Measurements from ENCODE around the gene ANO9. TPM values are rescaled to one million over a fixed set of nuclear protein-coding genes. Genes with fewer than 3 reads are reported as not detected.

Gene ANO9
- total and polyA plus RNA-seq, 12 donors = 0.07 to 2.9 (median 0.97) TPM; not detected in 5

- DNase-seq = peak in 1 of 7 donors; percentile 3
- no peak overlapping the region for H3K4me3 ChIP-seq
- peaks cover 9% of the 10 kb centered on the region for H3K27me3 ChIP-seq
- no peaks in the 10 kb centered on the region for H3K4me1 ChIP-seq (replicated peaks in 1 of 2)
- intact Hi-C loops (cut with DNase I) = loop anchor here in 1 of 2 donors (10.0 kb wide), 1 partner anchor 146 kb away; the partner anchor contains the start of gene IFITM5
- H3K9me3 ChIP-seq (replicated peaks in 1 of 3) = no peaks in the 10 kb centered on the region
- H3K36me3 ChIP-seq (replicated peaks in 1 of 2) = no peaks in the 10 kb centered on the region
- no peak overlapping the region for H3K27ac ChIP-seq
- no peak for TF ChIP-seq POLR2A (IDR thresholded peaks at IDR 0.05)
- 0 to 61% (median 51%) methylated on average over 1 to 13 of the region's 13 CpGs for WGBS, 4 donors
Measured at GRCh38 chr11:441043-441417, 781 bp downstream of the ANO9 start.

DNA sequence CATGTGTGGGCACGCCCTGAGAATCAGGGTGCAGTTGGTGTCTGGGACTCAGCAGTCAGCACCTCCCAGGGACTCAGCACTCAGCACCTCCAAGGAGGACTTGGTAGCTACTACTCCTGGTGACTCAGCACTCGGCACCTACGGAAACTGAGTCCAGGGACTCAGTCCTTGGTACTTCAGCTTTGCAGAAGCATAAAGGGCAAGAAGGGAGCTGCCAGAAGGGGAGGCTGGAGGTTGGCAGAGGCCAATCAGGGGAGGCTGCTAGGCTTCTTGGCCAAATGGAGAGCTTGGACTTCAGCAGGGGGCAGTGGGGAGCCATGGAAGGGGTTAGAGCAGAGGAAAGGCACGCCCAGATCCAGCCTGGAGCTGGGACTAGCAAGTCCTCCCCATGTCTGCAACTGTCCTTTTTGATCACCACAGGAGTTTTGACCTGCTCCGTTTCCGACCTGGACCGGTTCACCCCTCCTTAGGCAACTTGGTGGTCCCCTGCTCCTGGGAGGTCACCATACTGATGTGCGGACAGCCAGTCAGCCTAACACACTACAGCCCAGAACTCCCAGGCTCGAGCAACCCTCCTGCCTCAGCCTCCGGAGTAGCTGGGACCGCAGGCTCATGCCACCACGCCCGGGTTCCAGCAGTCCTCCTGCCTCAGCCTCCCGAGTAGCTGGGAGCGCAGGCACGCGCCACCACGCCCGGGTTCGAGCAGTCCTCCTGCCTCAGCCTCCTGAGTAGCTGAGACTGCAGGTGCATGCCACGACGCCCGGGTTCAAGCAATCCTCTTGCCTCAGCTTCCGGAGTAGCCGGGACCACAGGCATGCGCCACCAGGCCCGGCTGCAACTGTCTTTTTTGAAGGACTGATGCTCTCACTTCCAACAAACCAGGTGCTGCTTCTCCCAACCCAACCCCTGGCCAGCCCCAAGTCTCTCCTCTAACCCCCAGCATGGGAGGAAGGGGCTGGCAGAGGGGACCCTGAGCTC is 1.5 kb downstream of the ANO9 start:
- TF ChIP-seq CTCF (IDR thresholded peaks at IDR 0.05) = peak in 4 of 6 experiments; percentile 17 to 45 (median 20)
- TF ChIP-seq POLR2A (IDR thresholded peaks at IDR 0.05) = no peak
- peaks cover 9% of the 10 kb centered on the region for H3K27me3 ChIP-seq

GRCh38 chr11:439315-440064 is 2.3 kb downstream of the ANO9 start:
- no peak overlapping the region for H3K27ac ChIP-seq
- no peaks in the 10 kb centered on the region for H3K4me1 ChIP-seq (replicated peaks in 1 of 2)
- intact Hi-C loops (cut with DNase I) = loop anchor here in 1 of 2 donors (10.0 kb wide), 1 partner anchor 145 kb away; the partner anchor contains the start of gene IFITM5
- 77 to 88% (median 80%) methylated on average over 17 to 23 of the region's 23 CpGs for whole genome bisulfite sequencing, 4 donors
- no peaks in the 10 kb centered on the region for H3K9me3 ChIP-seq (replicated peaks in 1 of 3)
- DNase-seq = peak in 1 of 7 donors; percentile 6
- no peak overlapping the region for H3K4me3 ChIP-seq
- H3K27me3 ChIP-seq = peaks cover 9% of the 10 kb centered on the region
- H3K36me3 ChIP-seq (replicated peaks in 1 of 2) = no peaks in the 10 kb centered on the region
- TF ChIP-seq CTCF (IDR thresholded peaks at IDR 0.05) = no peak
- no peak for TF ChIP-seq POLR2A (IDR thresholded peaks at IDR 0.05)

More for the DNA sequence above, 1.5 kb downstream of the ANO9 start:
- H3K4me3 ChIP-seq = no peak overlapping the region
- intact Hi-C loops (cut with DNase I) = loop anchor here in 1 of 2 donors (10.0 kb wide), 1 partner anchor 146 kb away; the partner anchor contains the start of gene IFITM5
- H3K4me1 ChIP-seq (replicated peaks in 1 of 2) = no peaks in the 10 kb centered on the region
- no peaks in the 10 kb centered on the region for H3K36me3 ChIP-seq (replicated peaks in 1 of 2)
- WGBS, 4 donors = 79 to 88% (median 82%) methylated on average over 12 to 27 of the region's 27 CpGs
- no peaks in the 10 kb centered on the region for H3K9me3 ChIP-seq (replicated peaks in 1 of 3)
- H3K27ac ChIP-seq = no peak overlapping the region
- DNase-seq = peak in 2 of 7 donors; percentile 42 to 47

DNA sequence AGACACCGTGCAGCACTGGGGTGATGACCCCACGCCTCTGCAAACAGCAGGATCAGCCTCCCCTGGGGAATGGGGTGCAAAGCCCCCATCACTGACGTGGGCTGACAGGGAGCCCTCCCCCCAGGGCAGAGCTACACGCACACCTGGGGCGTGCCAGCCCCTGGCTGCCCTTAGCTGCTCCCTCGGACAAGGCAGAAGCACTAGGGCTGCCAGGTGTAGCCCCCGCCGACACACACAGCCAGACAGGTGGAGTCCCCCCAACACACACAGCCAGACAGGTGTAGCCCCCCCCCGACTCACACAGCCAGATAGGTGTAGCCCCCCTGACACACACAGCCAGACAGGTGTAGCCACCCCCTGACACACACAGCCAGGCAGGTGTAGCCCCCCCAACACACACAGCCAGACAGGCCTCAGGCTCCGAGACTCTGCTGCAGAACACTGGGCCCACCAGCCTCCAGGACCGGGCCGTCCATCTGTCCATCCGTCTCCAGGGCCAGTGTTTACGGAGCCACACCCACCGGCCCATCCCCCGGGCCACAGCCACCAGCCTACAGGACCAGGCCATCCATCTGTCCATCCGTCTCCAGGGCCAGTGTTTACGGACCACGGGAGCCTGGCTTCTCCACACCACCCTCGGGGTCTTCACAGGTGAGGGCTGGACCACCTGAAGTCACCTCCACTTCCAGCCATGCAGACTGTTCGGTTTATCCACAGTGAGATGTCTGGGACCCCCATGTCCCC is 3.5 kb downstream of the ANO9 start:
- TF ChIP-seq CTCF (IDR thresholded peaks at IDR 0.05) (no peak), POLR2A (IDR thresholded peaks at IDR 0.05) (no peak)
- Histone ChIP-seq H3K4me1 (replicated peaks in 1 of 2) (no peaks in the 10 kb centered on the region), H3K27me3 (peaks cover 9% of the 10 kb centered on the region), H3K9me3 (replicated peaks in 1 of 3) (no peaks in the 10 kb centered on the region), H3K36me3 (replicated peaks in 1 of 2) (no peaks in the 10 kb centered on the region), H3K27ac (no peak overlapping the region), H3K4me3 (no peak overlapping the region)
- no peak for DNase-seq
- intact Hi-C loops (cut with DNase I) = no loop called here
- WGBS, 4 donors = 75 to 81% (median 77%) methylated on average over 12 to 21 of the region's 21 CpGs
